Kidney capillary endothelial cell (primary cell): ENCODE results near the gene FILIP1L.

Source experiments
- DNase-seq: peaks from one replicate; pipeline ENCODE4 v3.0.0-alpha.2; 2018; ENCODE audit warnings: low spot score

Gene FILIP1L

GRCh38 chr3:99921986-99922385 lies 192.3 kb downstream of the FILIP1L start:
- no peak for DNase-seq

GRCh38 chr3:99921377-99921695 lies 193.0 kb downstream of the FILIP1L start:
- DNase-seq = no peak

GRCh38 chr3:99920481-99921376 lies 193.6 kb downstream of the FILIP1L start:
- peak; percentile 34 for DNase-seq

- DNase-seq = no peak
Observed at GRCh38 chr3:99919694-99920093, 194.6 kb downstream of the FILIP1L start.

GRCh38 chr3:99918715-99919114 lies 195.6 kb downstream of the FILIP1L start:
- peak; percentile 59 for DNase-seq

DNA sequence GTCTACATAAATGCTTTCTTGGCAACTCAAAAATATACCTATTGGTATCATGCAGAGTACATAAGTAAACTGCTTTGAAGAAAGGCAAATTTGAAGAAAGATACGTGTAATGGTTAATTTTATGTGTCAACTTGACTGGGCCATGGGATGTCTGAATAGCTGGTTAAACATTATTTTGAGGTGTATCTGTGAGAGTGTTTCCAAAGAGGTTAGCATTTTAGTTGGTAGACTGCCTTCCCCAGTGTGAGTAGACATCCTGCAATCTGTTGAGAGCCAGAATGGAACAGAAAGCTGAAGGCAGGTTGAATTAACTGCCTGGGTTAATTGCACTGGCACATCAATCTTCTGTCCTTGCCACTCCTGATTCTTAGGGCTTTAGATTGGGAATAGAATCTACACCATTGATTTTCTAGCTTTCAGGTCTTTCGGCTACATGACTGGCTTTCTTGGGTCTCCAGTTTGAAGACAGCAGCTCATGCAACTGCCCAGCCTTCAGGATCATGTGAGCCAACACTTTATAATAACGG lies 198.3 kb downstream of the FILIP1L start:
- no peak for DNase-seq

GRCh38 chr3:99911433-99911832 lies 202.9 kb downstream of the FILIP1L start:
- no peak for DNase-seq

DNA sequence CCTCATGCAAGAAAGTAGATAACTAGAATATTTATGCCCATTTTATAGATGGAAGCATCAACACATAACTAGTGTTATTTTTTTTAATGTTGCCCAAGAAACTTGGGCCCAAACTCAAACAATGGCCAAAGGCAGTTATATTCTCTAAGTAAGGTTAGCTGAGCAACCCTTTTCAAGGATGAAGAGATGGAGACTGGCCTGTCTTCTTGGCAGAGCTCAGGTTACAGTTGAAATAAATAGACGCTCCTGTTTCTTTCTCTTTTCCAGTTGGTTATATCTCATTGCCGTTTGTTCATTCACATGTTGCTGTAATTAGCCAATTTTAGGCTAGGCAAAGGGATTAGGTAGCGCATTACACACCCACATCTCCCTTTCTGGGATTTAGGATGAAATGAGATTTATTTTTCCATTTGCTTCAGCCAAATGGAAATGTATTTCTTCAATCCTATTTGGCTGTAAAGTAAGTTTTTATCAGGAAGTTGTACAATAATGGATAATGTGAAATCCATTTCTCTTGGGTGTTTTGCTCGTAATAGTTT lies 203.5 kb downstream of the FILIP1L start:
- DNase-seq = no peak

DNA sequence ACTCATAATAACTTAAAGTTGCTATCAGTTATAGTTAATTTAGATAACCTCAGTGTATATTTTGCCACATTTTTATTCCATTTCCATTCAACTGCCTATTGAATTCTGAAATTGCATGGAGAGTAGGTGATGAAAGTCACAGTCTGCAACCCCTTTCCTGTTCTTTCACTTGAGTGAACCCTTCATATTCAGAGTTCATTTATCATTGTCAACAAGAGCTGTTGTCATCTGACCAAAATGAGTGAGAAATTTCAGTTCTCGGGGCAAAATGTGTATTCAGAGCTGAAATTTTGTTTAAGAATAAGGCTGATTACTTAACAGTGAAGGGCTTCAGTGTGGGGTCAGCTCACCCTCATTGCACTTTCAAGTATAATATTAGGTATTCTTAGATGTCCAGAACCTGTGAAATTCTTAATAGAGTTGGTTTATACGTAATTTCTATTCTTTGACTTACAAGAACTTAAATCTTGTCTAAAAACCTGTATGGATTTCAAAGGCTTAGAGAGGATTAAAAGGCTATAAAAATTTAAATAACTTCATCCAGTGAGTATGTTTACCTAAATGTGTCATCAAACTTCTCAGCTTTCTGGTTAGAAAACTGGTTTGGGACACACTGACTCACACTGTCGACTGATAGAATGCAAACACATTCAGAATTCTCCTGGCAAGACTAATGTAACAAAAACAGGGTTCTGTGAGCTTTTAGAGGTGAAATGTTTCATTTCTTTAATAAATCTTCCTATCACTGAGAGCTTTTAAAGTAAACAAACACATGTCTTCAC lies 204.4 kb downstream of the FILIP1L start:
- DNase-seq = no peak

DNA sequence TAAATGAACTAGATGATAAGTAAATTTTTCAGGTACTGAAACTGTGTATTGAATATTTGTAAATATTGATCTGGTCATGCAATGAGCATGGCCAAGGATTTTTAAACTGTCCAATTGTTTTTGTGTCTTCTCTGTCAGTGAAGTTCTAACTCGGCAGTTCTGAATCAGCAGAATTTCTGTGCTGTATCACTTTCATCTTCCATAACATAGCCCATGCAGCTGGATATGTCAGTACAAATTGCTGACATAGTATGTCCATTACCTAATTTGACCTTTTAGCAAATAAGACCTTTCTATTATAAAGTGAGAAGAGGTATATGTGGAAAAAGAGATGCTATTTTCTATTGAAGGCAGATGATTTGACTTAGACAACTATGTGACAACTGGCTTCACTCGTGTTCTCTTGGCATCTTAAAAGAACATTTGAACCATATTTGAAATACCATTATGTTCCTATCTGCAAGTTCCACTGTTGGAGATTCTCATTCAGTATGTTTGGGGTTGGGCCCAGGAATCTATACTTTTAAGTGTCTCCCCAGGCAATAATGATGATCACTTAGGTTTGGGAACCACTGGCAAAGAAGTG lies 206.2 kb downstream of the FILIP1L start:
- no peak for DNase-seq

GRCh38 chr3:99903869-99904268 lies 210.4 kb downstream of the FILIP1L start:
- no peak for DNase-seq

DNA sequence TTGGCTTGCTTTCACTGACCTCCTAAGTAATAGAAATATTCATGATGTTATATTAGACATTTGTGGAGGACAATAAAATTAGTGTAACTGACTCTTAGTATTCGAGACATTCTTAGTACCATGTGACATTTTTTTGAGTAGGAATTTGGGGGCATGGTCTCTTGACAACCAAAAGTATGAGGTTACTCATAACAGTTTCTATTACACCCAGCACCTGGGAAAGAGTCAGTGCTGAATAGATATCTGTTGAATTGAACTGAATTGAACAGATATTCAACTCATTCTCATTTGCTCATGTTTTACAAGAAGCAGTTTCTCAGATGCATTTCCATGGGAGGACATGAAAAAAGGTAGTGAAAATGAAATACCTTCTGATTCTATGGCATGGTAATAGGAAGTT lies 212.2 kb downstream of the FILIP1L start:
- no peak for DNase-seq

GRCh38 chr3:99901200-99901926 lies 212.9 kb downstream of the FILIP1L start:
- DNase-seq = peak; percentile 85

- no peak for DNase-seq
Observed at GRCh38 chr3:99900248-99900647, 214.1 kb downstream of the FILIP1L start.

- DNase-seq = no peak
Observed at GRCh38 chr3:99899603-99900002, 214.7 kb downstream of the FILIP1L start.

- no peak for DNase-seq
Observed at GRCh38 chr3:99896482-99896881, 217.8 kb downstream of the FILIP1L start.

DNA sequence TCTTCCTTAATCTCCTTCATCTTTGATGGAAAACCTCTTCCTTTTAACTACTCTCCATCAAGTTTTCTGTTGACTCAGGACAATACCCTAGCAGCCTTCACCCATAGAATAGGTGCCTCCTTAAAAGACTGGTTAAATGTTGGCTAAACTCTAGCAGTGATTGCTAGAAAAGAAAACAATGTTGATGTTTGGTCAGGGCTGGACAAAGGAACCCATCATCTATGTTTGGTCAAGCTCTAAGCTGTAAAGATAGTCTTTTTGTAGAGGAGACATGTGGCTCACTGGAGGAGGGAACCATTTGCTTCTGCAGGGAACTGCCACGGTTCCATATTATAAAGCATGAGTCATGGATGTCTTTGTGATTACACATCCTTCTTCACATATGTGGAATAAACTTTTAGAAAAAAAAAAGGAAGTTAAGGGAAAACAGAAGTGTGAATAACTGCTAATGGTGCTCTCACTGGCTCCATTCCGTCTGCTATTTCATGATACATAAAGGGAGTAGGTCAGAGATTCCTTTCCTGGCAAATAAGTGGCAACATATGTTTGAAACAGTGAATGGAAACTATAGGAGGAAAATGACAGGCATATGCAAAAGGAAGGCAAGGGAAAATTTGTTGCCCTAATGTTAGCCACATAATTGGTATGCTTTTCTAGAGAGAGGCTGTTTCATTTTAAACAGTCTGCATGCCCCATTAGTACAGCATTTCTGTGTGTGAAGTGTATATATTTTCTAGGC lies 218.4 kb downstream of the FILIP1L start:
- peak; percentile 99 for DNase-seq

- no peak for DNase-seq
Observed at GRCh38 chr3:99895131-99895696, 219.1 kb downstream of the FILIP1L start.

DNA sequence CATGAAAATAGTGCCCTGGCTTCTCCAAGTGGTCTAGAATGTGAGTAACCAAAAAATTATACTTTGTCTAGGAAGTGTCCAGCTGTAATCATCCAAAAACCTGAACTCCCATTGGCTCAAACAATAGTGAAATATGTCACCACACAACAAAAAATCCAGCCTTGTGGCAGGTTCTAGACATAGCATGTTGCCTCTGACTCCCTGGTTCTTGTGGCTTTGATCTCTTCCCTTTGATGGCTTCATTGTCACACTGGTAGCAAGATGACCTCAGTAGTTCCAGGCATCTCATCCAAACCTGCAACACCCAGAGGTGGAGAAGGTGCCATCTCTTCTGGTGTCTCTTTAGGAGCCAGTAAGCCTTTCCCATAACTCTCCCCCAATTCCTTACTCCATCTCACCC lies 222.0 kb downstream of the FILIP1L start:
- no peak for DNase-seq

DNA sequence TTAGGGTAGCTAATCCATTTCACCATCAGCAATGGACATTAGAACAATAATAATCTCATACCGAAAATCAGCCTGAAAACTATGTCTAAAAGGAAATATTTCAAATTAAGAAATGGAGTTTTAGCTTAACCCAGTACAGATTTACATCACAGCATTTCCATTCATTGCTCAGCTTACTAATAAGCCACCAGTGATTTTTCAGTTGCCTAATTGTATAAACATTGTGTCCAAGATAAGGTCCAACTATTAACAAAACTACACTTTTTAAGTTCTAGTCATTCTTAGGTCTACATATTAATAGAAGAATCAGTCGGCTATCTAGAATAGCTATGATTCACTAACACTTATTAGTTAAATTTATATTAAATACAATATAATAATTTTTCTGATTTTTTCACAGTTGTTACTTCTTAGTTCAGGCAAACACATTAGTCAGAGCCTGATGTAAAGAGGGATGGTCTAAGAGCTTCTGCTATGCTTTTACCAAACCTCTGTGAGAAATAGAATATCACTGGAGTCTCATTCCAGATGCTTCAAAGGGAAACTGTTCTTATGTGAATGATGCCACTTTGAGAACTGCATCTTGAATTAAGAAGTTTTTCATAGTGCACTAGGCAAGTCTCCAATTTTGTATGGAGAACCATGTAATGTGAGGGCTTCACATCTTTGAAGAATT lies 222.6 kb downstream of the FILIP1L start:
- no peak for DNase-seq
